ENCODE measurements around the gene SGK1.

GRCh38 chr6:134216301-134217010, 101.5 kb downstream of the SGK1 start:
- TF ChIP-seq CTCF (IDR thresholded peaks at IDR 0.05 in 8 of 11, conservative IDR thresholded peaks at IDR 0.05 in 3 of 11) (no peak), POLR2AphosphoS5 (IDR thresholded peaks at IDR 0.05) (no peak), POLR2A (IDR thresholded peaks at IDR 0.05) (no peak)
